HG03025 (cell line): ENCODE measurements around the gene RPP21.
"Not testable (repeated sequence)": the region's sequence is repeated elsewhere in the genome, so short reads cannot be mapped to it uniquely, and the experiment has no call there.

Source experiments
- ATAC-seq: cut with Tn5 transposase; IDR thresholded peaks from one replicate; pipeline ENCODE4 v1.9.1; 2021; ENCODE audit warnings: mild to moderate bottlenecking, moderate library complexity; ENCODE audit not compliant: unreplicated experiment, low FRiP score

The RPP21 gene

GRCh38 chr6:30369280-30369679 is 24.3 kb downstream of the RPP21 start:
- ATAC-seq = not testable (repeated sequence)

GRCh38 chr6:30378290-30378937 is 33.5 kb downstream of the RPP21 start:
- no peak for ATAC-seq

GRCh38 chr6:30380464-30380863 is 35.5 kb downstream of the RPP21 start:
- no peak for ATAC-seq

GRCh38 chr6:30386166-30386565 is 41.2 kb downstream of the RPP21 start:
- ATAC-seq = no peak

GRCh38 chr6:30391240-30391639 is 46.3 kb downstream of the RPP21 start:
- ATAC-seq = no peak

GRCh38 chr6:30394139-30394538 is 49.2 kb downstream of the RPP21 start:
- no peak for ATAC-seq
